GM18951 (cell line): Measurements from ENCODE around the gene CAMK4.

ENCODE experiments used
- POLR2A ChIP-seq: IDR thresholded peaks from 4 replicates; pipeline ENCODE4 v1.6.1; 2011; ENCODE audit warnings: mild to moderate bottlenecking; ENCODE audit not compliant: insufficient read length, insufficient read depth; ENCODE audit errors: extremely low read depth
- in situ Hi-C: fragments of 300-500 bp; cut with MboI; formaldehyde crosslinking; loops from one replicate; pipeline ENCODE4 v1.12.0; 2022; ENCODE audit warnings: low sequenced_read_pairs, mixed read lengths, inconsistent platforms; ENCODE audit not compliant: unreplicated experiment

Gene CAMK4

GRCh38 chr5:111494355-111494999 is 270.3 kb downstream of the CAMK4 start:
- TF ChIP-seq POLR2A, result no peak
- in situ Hi-C loops, result no loop called here

DNA sequence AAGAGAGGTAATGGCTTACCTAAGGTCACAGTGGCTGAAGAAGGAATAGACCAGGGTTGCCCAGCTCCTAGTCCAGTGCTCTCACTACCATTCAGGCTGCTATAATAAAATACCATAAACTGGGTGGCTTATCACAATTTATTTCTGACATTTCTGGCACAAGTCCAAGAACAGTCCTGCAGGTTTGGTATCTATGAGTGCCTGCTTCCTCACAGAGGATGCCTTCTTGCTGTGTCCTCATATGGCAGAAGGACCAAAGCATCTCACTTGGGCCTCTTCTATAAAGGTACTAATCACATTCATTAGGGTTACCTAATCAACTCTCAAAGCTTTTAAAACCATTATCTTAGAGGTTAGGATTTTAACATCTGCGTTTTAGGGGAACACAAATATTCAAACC is 271.0 kb downstream of the CAMK4 start:
- in situ Hi-C loops, result no loop called here

GRCh38 chr5:111498346-111498745 is 274.2 kb downstream of the CAMK4 start:
- no peak for TF ChIP-seq POLR2A
- in situ Hi-C loops, result no loop called here

More for the DNA sequence above, 271.0 kb downstream of the CAMK4 start:
- no peak for TF ChIP-seq POLR2A

DNA sequence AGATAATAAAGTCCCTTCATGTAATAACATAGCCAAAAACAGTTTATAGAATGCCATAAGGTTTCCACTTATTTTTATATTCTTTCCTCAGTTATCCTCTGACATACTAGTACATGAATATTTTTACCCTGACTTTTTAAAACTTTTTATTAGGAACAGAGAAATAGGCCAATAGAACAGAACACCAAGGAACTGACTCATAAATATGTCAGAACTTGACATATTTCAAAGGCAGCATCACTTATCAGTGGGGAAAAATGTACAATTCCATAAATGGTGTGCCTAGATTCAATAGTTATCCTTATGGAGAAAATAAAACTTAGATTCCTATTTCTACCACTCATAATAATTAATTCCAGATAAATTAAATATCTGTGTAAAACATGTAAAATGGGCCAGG is 278.8 kb downstream of the CAMK4 start:
- in situ Hi-C loops, result no loop called here
- TF ChIP-seq POLR2A, result no peak

DNA sequence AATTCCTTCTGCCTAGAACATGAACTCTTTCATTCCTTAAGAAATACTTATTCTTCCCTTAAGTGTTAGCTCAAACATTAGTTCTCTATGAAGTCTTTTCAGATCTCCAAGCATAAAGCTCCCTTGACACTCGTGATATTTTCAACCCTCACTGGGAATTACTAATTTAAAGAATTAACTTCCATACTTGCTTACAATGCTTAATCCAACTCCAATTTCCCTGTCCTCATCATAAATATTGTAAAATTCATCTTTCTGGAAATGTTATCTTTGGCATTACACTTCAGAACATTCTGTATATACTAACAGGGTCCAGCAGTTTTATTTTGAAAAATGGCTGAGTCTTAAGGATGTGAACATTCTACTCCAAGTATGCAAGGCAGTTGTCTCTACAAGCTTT is 280.9 kb downstream of the CAMK4 start:
- in situ Hi-C loops, result no loop called here
- no peak for TF ChIP-seq POLR2A

DNA sequence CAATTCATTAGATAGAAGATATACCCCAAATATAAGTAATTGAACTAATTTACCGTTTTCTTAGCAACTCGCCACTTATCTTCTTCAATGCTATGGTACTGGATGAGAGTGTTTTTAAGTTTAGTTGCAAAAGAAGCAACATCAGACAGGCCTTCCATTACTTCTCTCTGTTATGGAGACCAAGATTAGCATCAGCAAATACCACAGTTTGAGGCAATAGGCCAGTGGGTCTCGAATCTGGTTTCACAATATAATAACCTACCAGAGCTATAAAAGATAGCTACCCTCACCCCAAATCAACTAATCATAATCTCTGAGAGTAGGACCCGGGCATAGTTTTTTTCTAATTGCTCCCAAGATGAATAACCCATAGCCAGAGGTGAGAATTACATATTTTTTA is 283.1 kb downstream of the CAMK4 start:
- in situ Hi-C loops, result no loop called here
- no peak for TF ChIP-seq POLR2A

- no peak for TF ChIP-seq POLR2A
- in situ Hi-C loops, result no loop called here
Observed at GRCh38 chr5:111509119-111509518, 284.9 kb downstream of the CAMK4 start.

- in situ Hi-C loops, result no loop called here
- no peak for TF ChIP-seq POLR2A
Observed at GRCh38 chr5:111511174-111511830, 287.1 kb downstream of the CAMK4 start.

GRCh38 chr5:111511831-111512374 is 287.7 kb downstream of the CAMK4 start:
- in situ Hi-C loops, result no loop called here

DNA sequence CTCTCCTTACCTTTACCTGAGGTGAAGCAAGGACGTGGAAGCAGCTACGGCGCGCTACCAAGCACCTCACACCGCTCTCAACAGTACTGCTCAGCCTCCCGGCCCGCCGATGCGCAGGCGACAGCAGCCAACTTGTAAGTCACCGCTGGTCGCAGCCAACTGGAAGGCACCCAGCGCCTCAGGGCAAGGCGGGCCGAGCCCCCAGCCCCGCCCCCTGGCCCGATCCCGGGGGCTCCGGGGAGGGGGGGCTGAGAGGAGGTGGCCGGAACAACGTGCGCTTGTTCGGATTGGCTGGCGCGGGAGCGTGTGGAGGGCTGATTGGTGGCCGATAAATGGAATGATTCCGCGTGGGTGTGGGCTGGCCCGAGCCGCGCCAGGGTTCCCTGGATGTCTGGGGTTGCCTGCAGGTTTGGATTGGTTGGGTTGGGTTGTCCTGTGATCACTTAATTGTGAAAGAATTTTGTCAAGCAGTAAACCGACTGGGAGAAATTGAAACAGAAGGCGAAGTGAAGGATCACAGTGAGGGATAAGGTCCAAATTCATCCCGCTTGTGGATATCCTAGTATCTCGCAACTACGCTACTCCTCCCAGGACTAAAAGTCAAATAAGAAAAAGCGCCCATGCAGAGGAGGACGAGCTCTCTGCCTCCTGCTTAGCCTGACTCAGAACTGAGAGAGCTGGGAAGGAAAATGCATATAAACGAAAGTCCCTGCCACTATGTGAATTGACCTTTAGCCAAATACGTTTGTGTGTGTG is 288.4 kb downstream of the CAMK4 start, which contains the start of gene STARD4:
STARD4 (minus strand) TSS at position 161 of the 756 bp plus-strand sequence. CDS start 5,102 bp downstream, outside the sequence.
- in situ Hi-C loops, result no loop called here

More at GRCh38 chr5:111511831-111512374, 287.7 kb downstream of the CAMK4 start:
- TF ChIP-seq POLR2A, result no peak

GRCh38 chr5:111513131-111513520 is 288.9 kb downstream of the CAMK4 start:
- TF ChIP-seq POLR2A, result no peak
- in situ Hi-C loops, result no loop called here

More for the DNA sequence above, 288.4 kb downstream of the CAMK4 start, which contains the start of gene STARD4:
- peak; percentile 99 for TF ChIP-seq POLR2A

DNA sequence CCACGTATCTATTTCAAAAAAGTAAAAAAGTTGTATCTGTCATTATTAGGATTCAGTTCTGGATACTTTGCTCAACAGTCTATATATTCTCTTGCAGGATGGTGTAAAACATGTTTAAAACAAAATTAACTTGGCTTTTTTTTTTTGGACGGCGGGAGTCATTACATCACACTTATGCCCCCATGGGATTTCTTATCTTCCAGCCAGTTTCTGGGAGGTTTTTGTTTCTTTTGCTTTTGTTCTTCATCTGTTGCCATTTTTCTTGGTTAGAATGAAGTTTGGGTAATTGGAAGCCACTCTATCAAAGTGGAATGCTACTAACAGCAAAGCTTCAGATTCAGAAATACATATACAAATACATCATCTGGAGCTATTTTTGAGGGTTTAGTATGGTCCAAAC is 289.9 kb downstream of the CAMK4 start:
- no peak for TF ChIP-seq POLR2A
- in situ Hi-C loops, result no loop called here

GRCh38 chr5:111517853-111518501 is 293.8 kb downstream of the CAMK4 start:
- in situ Hi-C loops, result no loop called here
- no peak for TF ChIP-seq POLR2A
